CMK (cell line): ENCODE data around the gene PHLDA3.
"Not testable (repeated sequence)": the region's sequence is repeated elsewhere in the genome, so short reads cannot be mapped to it uniquely, and the experiment has no call there.

Experiments
- DNase-seq: peaks from one replicate; pipeline ENCODE4 v3.0.0-alpha.2; 2010; ENCODE audit warnings: low read depth

The PHLDA3 gene

GRCh38 chr1:201503397-201504176, 34.6 kb upstream of the PHLDA3 start:
- no peak for DNase-seq

DNA sequence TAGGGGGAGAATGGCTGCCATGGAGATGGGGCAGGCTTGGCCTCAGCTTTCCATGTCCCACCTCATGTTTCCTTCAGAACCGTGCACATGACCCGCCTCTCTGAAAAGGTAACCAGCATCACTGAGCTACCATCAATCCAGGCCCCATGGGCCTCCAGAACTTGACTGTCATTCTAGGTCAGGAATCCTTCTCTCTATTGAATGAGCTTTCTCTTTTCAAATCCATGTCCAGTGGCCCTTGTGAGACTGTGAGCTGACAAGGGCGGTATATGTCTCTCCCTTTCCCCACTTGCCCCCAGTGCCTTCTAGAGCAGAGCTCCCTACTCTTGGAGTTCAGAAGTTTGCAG, 33.5 kb upstream of the PHLDA3 start:
- no peak for DNase-seq

- no peak for DNase-seq
Observed at GRCh38 chr1:201501812-201502510, 33.0 kb upstream of the PHLDA3 start.

GRCh38 chr1:201501144-201501543, 32.2 kb upstream of the PHLDA3 start:
- DNase-seq: no peak

GRCh38 chr1:201500670-201501120, 31.7 kb upstream of the PHLDA3 start:
- DNase-seq: no peak

DNA sequence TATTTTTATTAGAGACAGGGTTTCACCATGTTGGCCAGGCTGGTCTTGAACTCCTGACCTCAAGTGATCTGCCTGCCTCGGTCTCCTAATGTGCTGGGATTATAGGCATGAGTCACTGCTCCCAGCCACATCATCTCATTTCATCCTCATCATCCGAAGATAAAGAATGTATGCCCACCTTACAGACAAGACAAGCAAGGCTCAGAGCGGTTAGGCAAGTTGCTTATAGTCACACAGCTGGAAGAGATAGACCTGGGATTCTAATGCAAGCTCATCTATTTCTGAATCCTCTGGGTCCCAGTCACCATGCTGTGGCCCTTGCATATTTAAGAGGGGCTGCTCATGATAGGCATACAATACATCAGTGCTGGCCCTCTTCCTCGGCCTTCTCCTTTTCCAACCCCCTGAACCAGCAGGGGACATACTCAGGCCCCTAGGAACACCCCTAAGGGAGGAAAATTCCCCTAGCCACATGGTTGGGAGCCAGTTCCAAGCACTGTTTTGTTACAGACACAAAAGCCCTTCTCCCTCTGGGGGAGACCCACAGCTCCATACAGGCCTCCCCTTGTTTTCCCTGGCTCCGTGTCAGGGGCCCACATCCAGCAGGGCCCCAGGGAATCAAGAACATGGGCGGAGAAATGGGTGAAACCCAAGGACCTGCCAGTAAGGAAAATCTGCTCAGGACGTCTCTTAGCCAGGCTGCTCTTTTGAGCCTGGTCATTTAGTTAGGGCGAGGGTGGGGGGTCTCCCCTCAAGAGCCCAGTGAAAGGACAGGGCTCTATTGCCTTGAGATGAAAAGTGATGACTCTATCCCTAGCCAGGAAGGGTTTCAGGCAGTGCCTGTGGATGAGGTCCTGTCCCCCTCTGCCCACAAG, 31.0 kb upstream of the PHLDA3 start:
- DNase-seq: no peak

- no peak for DNase-seq
Observed at GRCh38 chr1:201499191-201499590, 30.2 kb upstream of the PHLDA3 start.

DNA sequence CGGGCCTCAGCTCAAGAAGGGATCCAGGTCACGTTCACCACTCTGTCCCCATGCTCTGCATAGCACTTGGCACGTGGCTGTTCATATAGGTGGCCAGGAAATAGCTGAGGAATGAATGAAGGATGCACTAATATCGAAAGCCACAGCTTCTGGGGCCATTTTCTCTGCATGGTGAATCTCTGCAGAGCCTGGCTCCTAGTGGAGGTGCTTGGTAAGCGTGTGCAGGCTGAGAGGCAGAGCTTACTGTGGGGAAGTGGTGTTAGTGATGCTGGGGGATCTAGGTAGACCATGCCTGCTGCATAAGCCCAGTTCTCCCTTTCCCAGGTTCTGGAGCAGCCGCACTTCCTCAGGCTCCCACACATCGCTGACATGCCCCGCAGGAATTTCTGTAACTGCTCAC, 29.6 kb upstream of the PHLDA3 start:
- no peak for DNase-seq

DNA sequence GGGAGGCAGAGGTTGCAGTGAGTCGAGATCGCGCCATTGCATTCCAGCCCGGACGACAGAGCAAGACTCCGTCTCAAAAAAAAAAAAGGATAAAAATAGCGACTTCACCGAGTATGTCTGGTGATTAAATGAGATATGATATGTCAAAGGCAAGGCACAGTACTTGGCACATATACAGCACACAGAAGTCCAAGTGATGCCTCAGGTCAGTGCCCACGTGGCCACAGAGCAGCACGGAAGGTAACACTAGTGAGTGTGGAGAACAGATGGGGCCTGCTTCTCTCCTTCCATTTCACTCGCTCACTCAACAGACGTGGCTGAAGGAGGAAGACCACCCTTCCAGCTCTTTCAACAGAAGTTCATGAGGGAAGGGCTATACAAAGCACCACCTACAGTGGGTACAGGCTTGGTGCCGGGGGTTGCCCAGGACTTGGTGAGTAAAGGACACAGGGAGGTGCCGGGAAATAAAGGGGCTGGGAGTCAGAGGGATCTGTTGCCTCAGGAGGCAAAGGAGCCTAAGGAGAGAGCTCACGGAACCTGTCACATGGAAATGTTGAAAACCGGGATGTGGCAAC, 29.0 kb upstream of the PHLDA3 start:
- DNase-seq: no peak

DNA sequence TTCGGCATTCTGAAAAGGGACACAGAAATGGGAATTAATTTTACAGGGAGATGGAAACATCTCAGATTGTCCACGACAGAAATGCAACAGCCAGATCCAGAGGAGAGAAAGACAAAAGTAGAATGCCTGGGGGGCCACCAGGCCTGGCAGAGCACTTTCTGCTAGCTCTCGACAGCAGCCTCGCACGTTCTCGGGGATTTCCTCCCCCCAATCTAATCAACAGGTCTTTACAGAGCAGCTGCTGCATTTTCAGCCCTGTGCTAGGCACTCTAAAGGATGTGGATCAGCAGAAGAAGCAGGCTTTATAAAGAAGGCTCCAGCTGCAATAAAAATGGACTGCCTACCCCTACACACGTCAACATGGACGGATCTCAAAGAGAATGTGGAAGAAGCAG, 27.3 kb upstream of the PHLDA3 start:
- no peak for DNase-seq

DNA sequence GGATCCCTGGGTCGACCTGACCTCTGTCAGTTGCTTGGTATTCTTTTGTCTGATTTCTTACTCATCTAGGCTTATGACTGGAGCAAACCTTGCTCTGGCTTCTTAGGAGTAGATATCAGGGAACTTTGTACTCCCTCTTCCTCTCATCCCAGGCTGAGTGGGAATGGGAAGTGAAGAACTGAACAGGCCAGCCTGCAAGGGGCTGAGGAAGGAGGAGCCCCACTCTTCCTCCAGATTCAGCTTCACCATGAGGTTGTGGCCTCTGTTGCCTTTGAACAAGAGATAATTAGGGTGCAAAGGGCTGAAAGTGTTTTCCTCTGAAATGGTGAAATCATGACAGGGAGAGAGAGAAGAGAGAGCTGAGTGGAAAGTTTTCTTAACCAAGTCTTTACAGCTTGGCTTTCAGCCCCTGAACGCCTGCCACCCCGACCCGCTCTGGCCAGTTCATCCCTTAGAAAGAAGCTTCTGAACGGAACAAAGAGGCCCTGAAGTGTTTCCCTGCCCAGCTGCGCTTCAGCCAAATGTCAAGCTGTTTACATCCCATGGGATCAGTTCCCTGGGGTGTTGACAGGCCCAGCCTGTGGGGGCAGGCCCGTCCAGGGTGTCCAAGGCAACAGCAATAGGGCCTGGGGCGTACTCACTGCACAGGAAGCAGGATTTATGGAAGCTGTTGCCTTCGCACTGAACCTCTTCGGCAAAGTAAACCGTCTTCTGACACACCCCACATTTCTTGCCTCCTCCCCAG, 26.7 kb upstream of the PHLDA3 start:
- no peak for DNase-seq

DNA sequence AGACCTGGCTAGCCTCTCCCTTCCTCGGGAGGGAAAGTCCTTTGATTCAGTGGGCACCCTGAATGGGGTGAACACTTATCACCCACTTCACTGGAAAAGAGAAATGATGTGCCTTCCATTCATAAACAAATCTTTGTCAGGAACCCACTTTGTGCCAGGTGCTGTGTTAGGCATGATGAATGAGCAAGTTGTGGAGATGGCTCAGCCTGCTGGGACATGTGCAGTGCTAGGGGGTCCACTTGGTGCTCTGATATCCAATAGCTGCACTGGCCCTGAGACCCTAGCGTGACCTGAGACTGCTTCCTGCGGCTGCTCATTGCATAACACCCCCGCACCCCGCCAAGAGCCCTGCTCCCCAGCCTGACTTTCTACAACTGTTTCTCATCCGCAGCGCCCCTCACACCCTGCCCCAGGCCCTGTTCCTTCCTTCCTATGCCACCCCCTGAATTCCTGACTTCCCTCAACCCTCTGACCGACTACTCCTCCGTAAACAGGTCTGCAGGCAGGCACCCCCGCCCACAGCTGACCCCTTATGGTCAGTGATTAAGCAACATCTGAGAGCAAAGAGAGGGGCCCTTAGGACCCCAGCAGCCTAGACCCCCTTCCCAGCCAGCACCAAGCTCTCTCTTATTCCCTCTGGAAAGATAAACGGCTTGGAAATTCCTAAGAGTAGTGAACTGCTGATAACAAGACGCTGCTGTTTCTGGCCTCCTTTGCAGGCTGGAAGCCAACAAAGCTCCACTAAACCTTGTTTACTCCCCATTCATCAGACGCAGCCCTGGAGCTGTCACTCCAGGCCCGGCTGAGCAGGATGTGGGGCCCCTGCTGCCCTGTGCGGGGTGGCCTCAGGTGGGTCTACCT, 25.0 kb upstream of the PHLDA3 start:
- no peak for DNase-seq

DNA sequence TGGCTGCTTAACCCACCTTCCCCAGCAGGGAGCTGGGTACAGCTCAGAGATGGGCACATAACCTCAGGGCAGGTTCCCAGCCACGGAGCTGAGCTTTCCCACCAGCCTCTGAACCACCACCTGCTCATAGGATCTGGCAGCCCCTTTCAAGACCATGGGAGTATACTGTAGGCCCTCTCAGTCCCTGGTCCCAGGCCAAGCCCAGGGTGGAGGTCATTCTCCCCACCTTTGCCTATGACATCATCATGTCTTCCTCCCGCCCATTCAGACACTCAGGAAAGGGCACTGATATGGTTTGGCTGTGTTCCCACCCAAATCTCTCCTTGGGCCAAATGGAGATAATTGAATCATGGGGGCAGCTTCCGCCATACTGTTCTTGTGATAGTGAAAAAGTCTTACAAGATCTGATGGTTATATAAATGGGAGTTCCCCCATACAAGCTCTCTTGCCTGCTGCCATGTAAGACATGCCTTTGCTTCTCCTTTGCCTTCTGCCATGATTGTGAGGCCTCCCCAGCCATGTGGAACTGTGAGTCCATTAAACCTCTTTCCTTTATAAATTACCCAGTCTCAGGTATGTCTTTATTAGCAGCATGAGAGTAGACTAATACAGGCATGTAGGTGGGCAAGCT, 24.2 kb upstream of the PHLDA3 start:
- DNase-seq: not testable (repeated sequence)

GRCh38 chr1:201491896-201492511, 23.0 kb upstream of the PHLDA3 start:
- DNase-seq: no peak

DNA sequence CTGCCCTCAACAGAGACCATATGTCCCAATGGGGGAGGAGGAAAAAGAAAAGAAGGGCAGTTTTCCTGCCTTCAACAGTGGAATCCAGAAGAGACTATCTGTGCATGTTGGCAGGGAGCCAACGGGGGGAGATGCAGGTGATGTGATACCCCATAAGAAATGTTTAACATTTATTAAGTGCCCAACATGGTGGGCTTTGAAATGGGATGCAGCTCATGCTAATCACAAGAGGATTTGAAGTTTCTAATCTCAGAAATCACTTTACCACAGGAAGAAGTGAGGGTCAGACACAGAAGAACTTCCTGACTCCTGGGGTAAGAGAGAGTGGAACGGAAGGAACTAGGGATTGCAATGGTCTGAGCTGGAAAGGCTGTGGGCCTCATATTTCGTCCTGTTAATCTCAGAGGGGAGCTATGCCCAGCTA, 21.7 kb upstream of the PHLDA3 start:
- no peak for DNase-seq

GRCh38 chr1:201489643-201490261, 20.8 kb upstream of the PHLDA3 start:
- no peak for DNase-seq

DNA sequence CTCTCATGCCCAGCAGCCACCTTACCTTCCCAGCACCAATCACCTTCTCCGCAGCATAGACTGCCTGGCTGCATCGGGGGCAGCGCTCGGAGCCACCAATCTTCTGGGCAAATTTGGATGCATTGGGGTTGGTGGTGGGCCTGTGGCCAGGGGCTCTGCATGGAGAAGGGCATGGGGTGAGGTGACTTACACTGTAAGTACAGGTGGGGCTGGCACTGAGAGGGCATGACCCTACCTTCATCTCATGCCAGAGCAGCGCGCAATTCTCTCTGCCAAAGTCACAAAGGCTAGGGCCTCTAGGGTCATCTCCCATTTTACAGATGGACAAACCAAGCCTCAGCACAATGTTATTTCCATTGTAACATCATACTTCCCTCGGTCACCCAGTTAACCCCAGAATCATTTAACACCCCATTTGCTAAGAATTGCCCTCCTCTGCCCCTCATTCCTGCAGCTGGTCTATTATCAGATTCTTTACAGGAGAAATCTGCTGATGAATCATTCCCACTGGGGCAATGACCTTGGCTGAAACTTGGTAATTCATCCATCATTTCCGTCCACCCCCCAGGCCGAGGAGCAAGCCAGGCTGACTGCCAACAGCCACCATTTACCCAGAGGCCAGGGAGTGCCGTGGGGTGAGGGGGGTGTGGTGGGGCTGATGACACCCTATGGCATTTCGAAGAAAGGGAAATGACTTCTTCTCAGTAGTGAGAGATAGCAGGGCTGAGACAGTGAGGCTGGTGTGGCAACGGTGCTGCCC, 20.0 kb upstream of the PHLDA3 start:
- DNase-seq: no peak

- DNase-seq: no peak
Observed at GRCh38 chr1:201487742-201488141, 18.8 kb upstream of the PHLDA3 start.
